ENCODE measurements around the gene CALM1.

Gene CALM1

GRCh38 chr14:90408713-90409112 is 11.9 kb downstream of the CALM1 start:
- no peak for DNase-seq (ENCODE audit: low read depth in 2 of 2)

- DNase-seq (ENCODE audit: low read depth in 2 of 2): no peak
Observed at GRCh38 chr14:90409209-90409730, 12.4 kb downstream of the CALM1 start.

- no peak for DNase-seq (ENCODE audit: low read depth in 2 of 2)
Observed at GRCh38 chr14:90412058-90412457, 15.2 kb downstream of the CALM1 start.

- no peak for DNase-seq (ENCODE audit: low read depth in 2 of 2)
Observed at GRCh38 chr14:90416720-90417119, 19.9 kb downstream of the CALM1 start.

DNA sequence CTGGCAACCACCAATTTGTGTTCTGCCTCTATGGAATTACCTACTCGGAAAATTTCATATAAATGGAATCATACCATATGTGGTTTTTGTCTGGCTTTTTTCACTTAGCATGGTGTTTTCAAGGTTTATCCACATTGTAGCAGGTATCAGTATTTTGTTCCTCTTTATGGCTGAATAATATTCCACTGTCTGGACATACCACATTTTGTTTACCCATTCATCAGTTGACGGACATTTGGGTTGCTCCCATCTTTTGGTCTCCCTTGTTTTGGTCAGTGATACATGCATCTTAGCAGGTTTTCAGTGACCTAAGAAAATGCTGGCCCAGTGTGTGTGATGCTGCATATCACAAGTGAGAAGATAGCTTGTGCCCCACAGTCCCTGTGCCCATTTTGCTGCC is 21.2 kb downstream of the CALM1 start:
- DNase-seq (ENCODE audit: low read depth in 2 of 2): no peak

DNA sequence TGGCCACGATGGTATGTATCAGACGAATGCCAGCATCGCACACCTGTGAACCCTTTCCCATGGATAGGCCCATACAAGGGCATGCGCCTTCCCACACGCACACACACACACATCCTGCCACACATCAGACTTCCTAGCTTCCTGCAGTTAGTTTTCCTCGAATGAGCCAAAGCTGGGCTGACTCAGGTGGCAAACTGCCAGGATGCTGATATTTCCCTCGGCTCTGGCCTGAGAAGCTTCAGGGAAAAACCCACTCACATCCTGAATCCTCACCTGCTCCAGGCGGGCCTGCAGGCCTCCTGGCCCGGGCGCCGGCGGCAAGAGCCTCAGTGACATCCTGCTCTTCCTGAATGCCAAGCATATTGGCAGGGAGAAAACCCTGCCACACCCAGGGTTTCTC is 22.4 kb downstream of the CALM1 start:
- no peak for DNase-seq (ENCODE audit: low read depth in 2 of 2)

DNA sequence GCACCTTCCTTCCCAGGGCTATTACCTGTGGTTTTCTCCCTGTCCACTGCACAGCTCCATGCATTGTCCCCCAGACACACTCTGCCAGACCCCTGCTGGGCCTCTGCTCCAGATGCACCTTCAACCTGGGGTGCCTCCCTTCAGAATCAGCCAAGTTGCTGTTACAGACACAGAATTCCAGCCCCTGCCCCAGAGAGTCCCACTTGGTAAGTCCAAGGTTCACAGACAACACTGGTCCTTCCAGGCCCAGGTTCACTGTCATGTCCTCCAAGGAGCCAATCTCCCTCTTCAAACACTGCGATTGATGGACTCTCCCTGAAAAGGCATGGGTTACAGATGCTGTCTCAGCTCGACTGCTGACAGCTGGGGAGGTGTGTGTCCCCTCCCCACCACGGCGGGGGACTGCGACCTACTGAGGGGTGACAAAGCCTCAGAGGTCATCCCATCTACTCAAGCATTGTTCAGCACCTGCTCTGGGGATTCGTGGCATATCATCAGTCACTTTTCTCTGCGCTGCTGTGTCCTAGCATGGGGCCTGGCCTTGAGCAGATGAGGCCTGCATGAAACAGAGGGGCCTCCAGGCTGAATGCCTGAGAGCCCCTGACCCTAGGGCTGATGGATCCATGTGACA is 24.3 kb downstream of the CALM1 start:
- DNase-seq (ENCODE audit: low read depth in 2 of 2): no peak

DNA sequence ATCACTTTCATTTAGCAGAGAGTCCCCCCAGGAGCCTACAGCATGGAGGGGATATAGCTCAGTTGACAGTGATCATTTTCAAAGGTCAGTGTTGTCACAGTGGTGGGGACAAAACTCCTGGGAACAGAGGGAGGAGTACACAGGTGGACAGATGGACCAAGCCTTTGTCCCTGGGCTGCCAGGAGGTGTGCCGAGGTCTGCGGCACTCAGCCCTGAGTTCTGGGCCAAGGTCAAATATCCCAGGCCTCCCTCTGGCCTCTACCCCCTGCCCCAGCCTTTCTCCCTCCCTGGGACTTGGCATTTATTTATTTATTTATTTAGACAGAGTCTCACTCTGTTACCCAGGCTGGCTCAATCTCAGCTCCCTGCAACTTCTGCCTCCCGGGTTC is 24.8 kb downstream of the CALM1 start:
- DNase-seq (ENCODE audit: low read depth in 2 of 2): no peak

GRCh38 chr14:90423166-90423565 is 26.3 kb downstream of the CALM1 start:
- DNase-seq (ENCODE audit: low read depth in 2 of 2): no peak

DNA sequence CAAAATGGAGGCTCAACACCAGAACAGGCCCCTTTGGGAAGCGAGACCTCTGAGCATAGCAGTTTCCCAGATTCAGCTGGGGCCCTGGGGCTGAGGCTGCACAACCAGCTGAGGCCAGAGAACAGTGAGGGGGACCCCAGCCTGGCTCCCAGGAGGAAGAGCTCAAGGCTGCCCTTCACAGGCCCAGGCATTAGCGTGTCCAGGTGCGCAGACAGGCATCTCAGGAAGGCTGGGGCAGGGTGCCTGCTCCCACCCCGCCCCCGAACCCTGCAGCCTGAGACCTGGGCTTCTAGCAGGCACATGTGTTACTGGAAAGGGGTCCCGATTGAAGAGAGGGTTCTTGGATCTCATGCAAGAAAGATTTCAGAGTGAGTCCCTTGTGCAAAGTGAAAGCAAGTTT is 27.2 kb downstream of the CALM1 start:
- no peak for DNase-seq (ENCODE audit: low read depth in 2 of 2)

DNA sequence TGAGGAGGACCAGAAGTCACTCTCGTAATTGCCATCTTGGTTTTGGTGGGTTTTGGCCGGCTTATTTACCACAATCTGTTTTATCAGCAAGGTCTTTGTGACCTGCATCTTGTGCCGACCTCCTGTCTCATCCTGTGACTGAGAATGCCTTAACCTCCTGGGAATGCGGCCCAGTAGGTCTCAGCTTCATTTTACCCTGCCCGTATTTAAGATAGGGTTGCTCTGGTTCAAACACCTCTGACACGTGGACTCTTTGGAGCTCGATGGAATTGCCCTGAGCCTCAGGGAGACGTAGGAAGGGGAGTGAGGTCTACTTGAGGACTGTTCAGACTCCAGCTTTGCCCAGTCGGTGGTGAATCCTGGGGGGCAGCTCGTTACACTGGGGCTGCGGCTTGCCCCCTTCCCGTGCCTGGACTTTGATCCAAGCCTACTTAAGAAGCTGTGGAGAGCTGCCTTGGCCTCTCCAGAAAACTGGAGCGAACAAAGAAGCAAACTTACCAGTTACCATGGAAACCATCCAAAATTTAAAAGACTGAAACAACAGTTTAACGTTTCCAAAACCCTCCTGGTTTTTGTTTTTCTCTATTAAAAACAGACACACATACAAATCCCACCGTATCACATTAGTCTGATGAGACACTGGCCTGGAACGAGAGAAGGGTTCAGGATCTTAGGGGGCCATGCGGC is 28.0 kb downstream of the CALM1 start:
- DNase-seq (ENCODE audit: low read depth in 2 of 2): no peak

DNA sequence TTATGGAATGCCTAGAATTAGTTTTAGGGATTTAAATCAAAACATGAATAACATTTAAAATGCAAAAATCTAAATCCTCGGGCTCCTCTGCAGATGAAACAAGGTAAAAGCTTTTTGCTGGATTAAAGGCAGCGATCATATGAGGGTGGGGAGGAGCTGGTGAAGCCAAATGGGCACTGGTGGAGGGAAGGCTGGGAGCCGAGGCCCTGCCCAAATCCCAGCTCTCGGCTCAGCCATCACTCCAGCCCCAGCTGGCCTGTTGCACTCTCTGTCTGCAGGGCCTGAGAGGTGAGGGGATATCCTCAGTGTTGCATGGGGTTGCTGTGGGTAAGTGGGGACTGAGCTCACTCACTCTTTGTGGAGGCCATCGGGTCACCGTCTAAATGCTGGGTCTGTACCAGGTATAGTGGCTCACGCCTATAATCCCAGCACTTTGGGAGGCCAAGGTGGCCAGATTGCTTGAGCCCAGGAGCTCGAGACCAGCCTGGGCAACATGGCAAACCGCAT is 28.6 kb downstream of the CALM1 start:
- DNase-seq (ENCODE audit: low read depth in 2 of 2): no peak

DNA sequence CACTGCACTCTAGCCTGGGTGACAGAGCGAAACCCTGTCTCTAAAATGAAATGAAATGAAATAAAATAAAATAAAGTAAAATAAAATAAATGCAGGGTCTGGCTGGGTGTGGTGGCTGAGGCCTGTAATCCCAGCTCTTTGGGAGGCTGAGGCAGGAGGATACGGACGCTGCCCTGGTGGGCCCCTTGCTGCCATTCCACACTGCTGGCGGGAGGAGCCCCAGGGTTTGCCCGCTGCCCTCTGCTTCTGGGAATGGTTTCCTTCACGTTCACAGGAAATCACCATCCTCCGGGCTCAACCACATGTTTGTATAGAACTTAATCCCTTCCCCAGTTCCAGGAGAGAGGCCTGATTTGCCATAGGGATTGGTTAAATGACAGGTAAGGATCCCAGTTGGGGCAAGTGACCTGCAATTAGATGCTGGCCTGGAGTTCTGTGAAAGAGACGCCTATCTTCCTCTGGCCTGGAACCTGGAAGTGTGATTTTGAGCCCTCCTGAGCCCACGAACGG is 29.3 kb downstream of the CALM1 start:
- no peak for DNase-seq (ENCODE audit: low read depth in 2 of 2)

DNA sequence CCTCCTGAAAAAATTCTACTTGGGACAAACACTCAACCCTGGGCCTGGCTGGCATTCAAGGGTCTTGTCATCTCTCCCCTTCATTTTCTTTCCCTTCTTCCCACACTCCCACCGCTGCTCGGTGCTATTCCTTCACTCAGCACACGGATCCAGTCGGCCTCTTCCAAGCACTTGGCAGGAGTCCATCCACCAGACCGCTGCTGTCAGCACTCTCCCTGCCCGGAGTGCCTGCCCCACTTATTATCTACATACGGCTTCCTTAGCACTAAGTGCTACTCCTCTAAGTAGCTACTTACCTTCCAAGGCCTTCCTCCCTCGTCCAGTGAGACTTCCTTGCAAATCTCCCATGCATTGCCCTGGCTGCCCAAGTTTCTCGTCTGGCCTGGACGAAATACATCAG is 29.8 kb downstream of the CALM1 start:
- DNase-seq (ENCODE audit: low read depth in 2 of 2): no peak

DNA sequence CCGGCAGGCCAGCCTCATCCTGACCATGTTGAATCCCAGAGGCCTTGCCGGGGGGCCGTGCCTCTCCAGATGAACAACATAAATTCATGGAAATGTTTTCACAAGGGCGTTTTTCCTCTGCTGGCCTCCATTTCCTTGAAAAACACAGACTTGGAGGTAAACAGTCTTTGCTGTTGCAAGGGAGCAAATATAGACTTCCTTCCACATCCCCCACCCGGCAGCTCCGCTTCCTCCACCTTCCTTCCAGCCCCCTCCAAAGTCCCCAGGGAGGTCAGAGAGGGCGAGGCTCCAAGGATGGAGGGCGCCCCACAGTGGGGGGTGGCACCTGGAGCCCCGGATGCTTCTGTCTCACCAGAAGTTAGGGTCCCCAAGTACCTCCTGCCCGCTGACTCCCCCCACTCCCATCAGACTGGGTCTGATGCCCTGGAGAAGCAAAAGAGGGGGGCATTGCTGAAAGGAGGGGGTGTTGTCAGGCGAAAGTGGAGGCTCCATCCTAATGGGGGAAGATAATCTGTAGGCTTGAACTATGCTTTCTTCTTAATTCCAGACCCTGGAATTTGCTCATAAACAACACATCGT is 31.1 kb downstream of the CALM1 start:
- DNase-seq (ENCODE audit: low read depth in 2 of 2): no peak

DNA sequence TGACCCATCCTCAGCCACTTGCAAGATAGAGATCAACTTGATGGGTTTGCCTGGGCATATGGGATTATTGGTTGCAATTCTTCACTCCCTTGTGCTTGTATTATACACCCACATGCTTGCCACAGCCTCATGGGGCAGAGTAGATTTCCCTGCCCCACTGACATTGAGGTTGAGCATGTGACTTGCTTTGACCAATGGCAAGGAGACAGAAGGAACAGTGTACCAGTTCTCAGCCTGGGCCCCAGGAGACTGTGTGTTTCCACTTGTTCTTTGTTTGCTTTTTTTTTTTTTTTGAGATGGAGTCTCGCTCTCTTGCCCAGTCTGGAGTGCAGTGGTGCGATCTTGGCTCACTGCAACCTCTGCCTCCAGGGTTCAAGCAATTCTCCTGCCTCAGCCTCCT is 31.8 kb downstream of the CALM1 start:
- no peak for DNase-seq (ENCODE audit: low read depth in 2 of 2)

GRCh38 chr14:90429236-90429635 is 32.4 kb downstream of the CALM1 start:
- DNase-seq (ENCODE audit: low read depth in 2 of 2): no peak

DNA sequence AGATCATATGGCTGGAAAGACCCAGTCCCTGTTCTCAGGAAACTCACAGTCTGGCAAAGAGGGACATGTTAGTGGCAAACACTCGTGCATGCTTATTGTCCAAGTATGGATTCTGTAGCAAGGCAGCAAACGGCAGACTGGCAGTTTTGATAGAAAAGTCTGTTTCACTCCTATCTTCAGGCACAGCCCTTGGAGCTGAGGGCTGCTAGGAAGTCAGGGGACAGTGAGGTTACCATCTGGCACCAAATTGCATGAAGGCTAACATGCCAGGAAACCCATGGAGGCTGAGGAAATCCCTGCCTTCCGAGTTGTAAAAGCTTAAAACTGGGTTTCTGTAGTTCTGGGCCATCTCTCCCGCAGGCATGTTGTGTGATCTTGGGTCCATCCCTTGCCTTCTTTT is 32.9 kb downstream of the CALM1 start:
- DNase-seq (ENCODE audit: low read depth in 2 of 2): no peak

DNA sequence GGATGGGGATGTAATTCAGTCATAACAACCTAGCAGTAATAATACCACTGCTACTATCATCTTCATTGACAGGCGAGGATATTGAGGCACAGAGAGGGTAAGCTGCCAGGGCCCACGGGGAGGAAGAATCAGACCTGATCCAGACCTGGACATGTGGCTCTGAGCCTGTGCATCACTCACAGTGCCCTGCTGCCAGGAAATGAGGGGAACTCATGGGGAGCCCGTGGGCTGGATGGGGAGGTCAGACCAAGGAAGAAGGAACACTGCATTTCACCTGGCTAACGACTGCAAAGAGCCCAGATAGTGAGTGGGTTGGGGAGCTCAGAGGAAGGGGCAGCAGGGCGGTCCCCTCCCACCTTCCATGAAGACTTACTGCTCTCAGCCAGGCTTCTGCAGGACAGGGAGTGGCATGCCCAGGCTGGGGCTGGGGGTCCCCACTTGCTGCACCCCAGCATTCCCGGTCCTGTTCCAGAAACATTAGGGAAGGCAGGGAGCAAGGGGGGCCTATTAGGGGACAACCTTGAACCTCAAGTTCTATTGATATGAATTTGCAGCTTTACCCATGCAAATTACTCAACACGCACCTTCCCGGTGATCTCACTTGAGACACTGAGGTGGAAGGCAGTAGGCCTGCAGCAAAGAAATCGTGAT is 37.7 kb downstream of the CALM1 start:
- DNase-seq (ENCODE audit: low read depth in 2 of 2): no peak

DNA sequence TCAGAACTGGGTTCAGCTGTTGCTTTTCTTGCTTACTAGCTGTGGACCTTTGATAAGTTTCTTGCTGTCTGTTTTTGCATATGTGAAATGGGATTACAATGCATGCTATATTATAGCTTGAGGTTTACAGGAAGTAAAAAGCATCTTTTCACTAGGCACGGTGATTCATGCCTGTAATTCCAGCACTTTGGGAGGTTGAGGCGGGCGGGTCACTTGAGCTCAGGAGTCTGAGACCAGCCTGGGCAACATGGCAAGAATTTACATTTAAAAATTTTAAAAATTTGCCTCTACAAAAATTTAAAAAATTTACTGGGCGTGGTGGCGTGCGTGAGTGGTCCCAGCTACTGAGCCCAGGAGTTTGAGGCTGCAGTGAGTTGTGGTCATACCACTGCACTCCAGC is 42.0 kb downstream of the CALM1 start:
- DNase-seq (ENCODE audit: low read depth in 2 of 2): no peak

- DNase-seq (ENCODE audit: low read depth in 2 of 2): no peak
Observed at GRCh38 chr14:90440021-90440451, 43.2 kb downstream of the CALM1 start.

- no peak for DNase-seq (ENCODE audit: low read depth in 2 of 2)
Observed at GRCh38 chr14:90440592-90440991, 43.8 kb downstream of the CALM1 start.

Data from stimulated activated CD4-positive, alpha-beta T cell treated with anti-CD3 and anti-CD28 coated beads, Interleukin-1b, Interleukin-23, amount 100 ng/mL, for 4 hours (primary cell).